Heart right ventricle (tissue), 16 donors: ENCODE data around the gene PLS1. TPM values are rescaled to one million over a fixed set of nuclear protein-coding genes. Genes with fewer than 3 reads are reported as not detected.
A peak's percentile ranks its signal among the peaks of the same experiment; 100 is the strongest.
"Not testable (repeated sequence)": the region's sequence is repeated elsewhere in the genome, so short reads cannot be mapped to it uniquely, and the experiment has no call there.

Source experiments
- ATAC-seq, 8 donors: fragments of 200-7000 bp; cut with Tn5 transposase; one replicate each; pipeline ENCODE4 v1.9.1; 2020; ENCODE audit warnings: mild to moderate bottlenecking in 8 of 8, moderate library complexity in 8 of 8, moderate number of reproducible peaks in 1 of 8
- DNase-seq, 2 donors: peaks; one replicate each; pipeline ENCODE4 v3.0.0-alpha.2; 2020
- H3K27ac ChIP-seq, 10 donors: fragments of 200-600 bp; sonication (generic) in 2 of 10; one replicate each; pipeline versions ENCODE4 v1.5.0 to v1.8.0; 2020 to 2022; ENCODE audit warnings: mild to moderate bottlenecking in 3 of 10
- H3K27me3 ChIP-seq, 7 donors: fragments of 200-600 bp; one replicate each; pipeline ENCODE4 v1.8.0; 2021 to 2022; ENCODE audit warnings: mild to moderate bottlenecking in 2 of 7
- H3K36me3 ChIP-seq, 9 donors: fragments of 200-600 bp; sonication (generic) in 1 of 9; one replicate each; pipeline versions ENCODE4 v1.5.0 to v1.8.0; 2020 to 2022; ENCODE audit warnings: mild to moderate bottlenecking in 2 of 9
- H3K4me1 ChIP-seq, 9 donors: fragments of 200-600 bp; sonication (generic) in 1 of 9; one replicate each; pipeline versions ENCODE4 v1.5.0 to v1.8.0; 2020 to 2022; ENCODE audit warnings: mild to moderate bottlenecking in 4 of 9
- H3K4me3 ChIP-seq, 10 donors: fragments of 200-600 bp; sonication (generic) in 2 of 10; one replicate each; pipeline versions ENCODE4 v1.5.0 to v1.8.0; 2020 to 2022; ENCODE audit warnings: mild to moderate bottlenecking in 7 of 10, moderate library complexity in 2 of 10
- H3K9me3 ChIP-seq, 11 donors: fragments of 200-600 bp in 10 of 11; sonication (generic) in 2 of 11; one replicate each; pipeline versions ENCODE4 v1.5.0 to v1.8.0; 2013 to 2022; ENCODE audit warnings: mild to moderate bottlenecking in 2 of 11, control low read depth in 1 of 11, moderate library complexity in 1 of 11
- WGBS, 2 donors: extraction: QIAGEN DNeasy Blood & Tissue Kit; methylation state at CpG; one replicate each; pipeline ENCODE4 v1.1.7; 2013; ENCODE audit warnings: inconsistent platforms in 1 of 2; 5-methylcytosine and 5-hydroxymethylcytosine counted together
- intact Hi-C, 10 donors: fragments of 100-400 bp; cut with DNase I; formaldehyde crosslinking; loops; one replicate each; pipeline versions ENCODE4 v1.11.1 to v1.14.2; 2022
- long read RNA-seq, 3 donors: library from polyadenylated mRNA; unstranded; transcript quantifications; one replicate each; pipeline ENCODE4 v2.0.0, GENCODE V29; 2020 to 2021
- polyA plus RNA-seq, 2 donors: library from polyadenylated mRNA; stranded (reverse); fragments of 200-250 nt; gene quantifications; one replicate each; pipeline ENCODE4 v1.2.3, GENCODE V29; 2013
- total RNA-seq, 10 donors: library from RNA; stranded (reverse); fragmentation: NEBNext Ultra II Directional in 3 of 10; extraction: Animal tissue kit (Norgen Biotek cat#: 25700) in 3 of 10; gene quantifications; one replicate each; pipeline versions ENCODE4 v1.2.1 to v1.2.4, GENCODE V29; 2021 to 2023
- TF ChIP-seq, protein P1 (sequence below), 9 donors: fragments of 200-600 bp; sonication (generic) in 2 of 9; IDR thresholded peaks; one replicate each; pipeline versions ENCODE4 v1.5.0 to v1.8.0; 2021 to 2022; ENCODE audit warnings: antibody characterized with exemption in 9 of 9, mild to moderate bottlenecking in 5 of 9, moderate library complexity in 1 of 9
- donor health status: Arrhythmogenic right ventricular cardiomyopathy.
- donor health status: ischemic (EF 13 %, LVEDD 7.1; RV severe dilation, severe dysfunction).
- donor health status: healthy with polysubstance abuse.
- donor health status: DM: no; HTN: yes; CAD: no.
- donor health status: DM: no; HTN: no; CAD: no.
- donor health status: ischemic (EF 25% LVEDD 6.9; RV normal size, moderate dysfunction).
- donor health status: ischemic (EF 25% LVEDD 5.7; RV mildly dilated, moderate dysfunction).
- donor health status: healthy.
- donor health status: DM: yes; HTN: yes; CAD: no.
- donor health status: Ischemic cardiomyopathy.
- donor health status: ischemic (EF 35%, LVEDD 5.7; RV mildly dilated, moderate dysfunction).
- donor health status: nonischemic (EF 11% LVEDD 7.7; RV severe dilation, severe dysfunction).
- donor health status: DM: yes; HTN: yes; CAD: no.
- donor health status: PGD.
- donor health status: ischemic (EF 29% LVEDD 5.4; RV normal size, mild dysfunction).
- donor health status: nonischemic (EF 23%, LVEDD 6.1; RV moderate dilation, normal function).

PLS1 gene, protein sequence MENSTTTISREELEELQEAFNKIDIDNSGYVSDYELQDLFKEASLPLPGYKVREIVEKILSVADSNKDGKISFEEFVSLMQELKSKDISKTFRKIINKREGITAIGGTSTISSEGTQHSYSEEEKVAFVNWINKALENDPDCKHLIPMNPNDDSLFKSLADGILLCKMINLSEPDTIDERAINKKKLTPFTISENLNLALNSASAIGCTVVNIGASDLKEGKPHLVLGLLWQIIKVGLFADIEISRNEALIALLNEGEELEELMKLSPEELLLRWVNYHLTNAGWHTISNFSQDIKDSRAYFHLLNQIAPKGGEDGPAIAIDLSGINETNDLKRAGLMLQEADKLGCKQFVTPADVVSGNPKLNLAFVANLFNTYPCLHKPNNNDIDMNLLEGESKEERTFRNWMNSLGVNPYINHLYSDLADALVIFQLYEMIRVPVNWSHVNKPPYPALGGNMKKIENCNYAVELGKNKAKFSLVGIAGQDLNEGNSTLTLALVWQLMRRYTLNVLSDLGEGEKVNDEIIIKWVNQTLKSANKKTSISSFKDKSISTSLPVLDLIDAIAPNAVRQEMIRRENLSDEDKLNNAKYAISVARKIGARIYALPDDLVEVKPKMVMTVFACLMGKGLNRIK
- total RNA-seq (1 to 10 TPM; 1.0 to 2.7 (median 1.8) TPM), polyA plus RNA-seq (under 1 TPM; 0.72 to 0.73 TPM)
- long read RNA-seq, donor 1, partial matches to known transcripts = 0 of 8 reads
- long read RNA-seq, donor 1, other reads (novel, unspliced or antisense) = 5 of 8 reads
- long read RNA-seq, donor 2, partial matches to known transcripts = 1 of 2 reads
- long read RNA-seq, donor 2, other reads (novel, unspliced or antisense) = 0 of 2 reads
- long read RNA-seq, donor 3, partial matches to known transcripts = 0 of 4 reads
- long read RNA-seq, donor 3, other reads (novel, unspliced or antisense) = 2 of 4 reads

DNA sequence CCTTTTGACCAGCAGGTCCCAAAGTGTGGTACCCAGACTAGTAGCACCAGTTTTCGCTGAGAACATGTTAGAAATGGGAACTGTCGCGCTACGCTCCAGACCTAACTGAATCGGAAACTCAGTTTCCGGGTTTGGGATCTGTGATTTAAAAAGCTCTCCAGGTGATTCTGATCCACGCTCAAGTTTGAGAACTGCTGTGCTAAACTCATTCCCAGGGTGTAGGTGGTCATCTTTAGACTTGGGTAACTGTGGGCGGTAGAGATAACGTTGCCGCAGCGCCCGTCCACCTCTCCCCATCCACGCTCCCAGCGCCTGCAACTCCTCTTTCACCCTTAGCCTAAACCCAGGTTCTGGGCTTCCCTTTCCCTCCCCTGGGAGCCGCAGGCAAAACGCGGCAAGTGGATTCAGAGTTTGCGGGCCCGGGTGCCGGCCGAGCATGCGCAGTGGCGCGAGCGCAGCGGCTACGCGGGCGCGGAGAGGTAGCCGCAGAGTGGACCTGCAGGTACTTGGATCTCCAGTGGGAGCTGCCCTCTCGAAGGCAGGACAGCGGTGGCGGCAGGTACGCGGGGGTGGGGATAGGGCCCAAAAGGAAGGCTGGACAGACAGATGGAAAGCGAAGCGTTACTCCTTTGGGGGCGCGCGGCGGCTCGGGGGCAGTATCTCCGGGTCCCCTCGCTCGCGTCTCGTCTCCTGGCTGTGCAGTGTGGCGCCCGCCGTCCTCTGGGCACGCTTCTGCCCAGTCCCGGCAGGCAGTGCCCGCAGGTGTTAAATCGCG, at the start of gene PLS1:
TSS of gene PLS1 (plus strand) at position 443 of the 775 bp plus-strand sequence. CDS start 67,845 bp downstream, outside the sequence.
- peak; percentile 75 to 87 for DNase-seq
- Histone ChIP-seq H3K9me3 (no peaks in the 10 kb centered on the region), H3K36me3 (no peaks in the 10 kb centered on the region), H3K4me3 (peak within 1 kb of the TSS; percentile 52 to 82 (median 74)), H3K27ac (peak within 1 kb of the TSS in 9 of 10 donors; percentile 54 to 68 (median 63)), H3K4me1 (peaks cover 0 to 17% (median 4%) of the 10 kb centered on the region in 9 donors), H3K27me3 (no peaks in the 10 kb centered on the region)
- WGBS, 2 donors = 0 to 1% methylated on average over 56 of the region's 56 CpGs
- intact Hi-C loops = loop anchor here in 8 of 10 donors (5.0 to 10.0 kb wide), 7 partner anchors 129 to 421 kb away; partner anchors contain the start of gene TRPC1 (in 2 of the 8)
- ATAC-seq = peak; percentile 92 to 97 (median 96)
- TF ChIP-seq, protein P1, sequence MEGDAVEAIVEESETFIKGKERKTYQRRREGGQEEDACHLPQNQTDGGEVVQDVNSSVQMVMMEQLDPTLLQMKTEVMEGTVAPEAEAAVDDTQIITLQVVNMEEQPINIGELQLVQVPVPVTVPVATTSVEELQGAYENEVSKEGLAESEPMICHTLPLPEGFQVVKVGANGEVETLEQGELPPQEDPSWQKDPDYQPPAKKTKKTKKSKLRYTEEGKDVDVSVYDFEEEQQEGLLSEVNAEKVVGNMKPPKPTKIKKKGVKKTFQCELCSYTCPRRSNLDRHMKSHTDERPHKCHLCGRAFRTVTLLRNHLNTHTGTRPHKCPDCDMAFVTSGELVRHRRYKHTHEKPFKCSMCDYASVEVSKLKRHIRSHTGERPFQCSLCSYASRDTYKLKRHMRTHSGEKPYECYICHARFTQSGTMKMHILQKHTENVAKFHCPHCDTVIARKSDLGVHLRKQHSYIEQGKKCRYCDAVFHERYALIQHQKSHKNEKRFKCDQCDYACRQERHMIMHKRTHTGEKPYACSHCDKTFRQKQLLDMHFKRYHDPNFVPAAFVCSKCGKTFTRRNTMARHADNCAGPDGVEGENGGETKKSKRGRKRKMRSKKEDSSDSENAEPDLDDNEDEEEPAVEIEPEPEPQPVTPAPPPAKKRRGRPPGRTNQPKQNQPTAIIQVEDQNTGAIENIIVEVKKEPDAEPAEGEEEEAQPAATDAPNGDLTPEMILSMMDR (IDR thresholded peaks at IDR 0.05) = peak in 1 of 9 donors; percentile 7

DNA sequence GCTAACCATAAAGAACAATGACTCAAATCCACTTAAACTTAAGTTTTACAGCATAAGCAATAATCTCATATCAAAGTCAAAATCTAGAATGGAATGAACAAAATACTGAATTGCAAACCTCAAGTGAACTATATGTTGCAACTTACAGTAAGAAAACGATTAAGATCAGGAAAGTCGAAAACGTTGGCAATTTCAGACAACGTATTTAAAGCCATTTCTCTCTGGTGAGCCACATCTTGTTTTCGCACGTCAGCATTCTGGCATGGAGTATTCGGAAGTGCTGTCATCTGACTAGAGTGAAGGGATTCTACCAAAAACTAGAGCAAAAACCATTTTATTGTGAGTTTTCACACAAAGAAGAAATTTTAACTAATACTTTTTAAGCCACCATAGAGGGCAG, 46.2 kb upstream of the PLS1 start:
- H3K4me3 ChIP-seq = no peak overlapping the region
- H3K4me1 ChIP-seq = no peaks in the 10 kb centered on the region
- 94 to 95% methylated on average over 7 of the region's 7 CpGs for WGBS, 2 donors
- ATAC-seq (no peak), DNase-seq (no peak)
- intact Hi-C loops = no loop called here
- H3K9me3 ChIP-seq = no peaks in the 10 kb centered on the region
- H3K36me3 ChIP-seq = peaks cover 0 to 100% (median 33%) of the 10 kb centered on the region in 9 donors
- no peaks in the 10 kb centered on the region for H3K27me3 ChIP-seq
- no peak overlapping the region for H3K27ac ChIP-seq
- TF ChIP-seq, protein P1 (IDR thresholded peaks at IDR 0.05) = no peak

DNA sequence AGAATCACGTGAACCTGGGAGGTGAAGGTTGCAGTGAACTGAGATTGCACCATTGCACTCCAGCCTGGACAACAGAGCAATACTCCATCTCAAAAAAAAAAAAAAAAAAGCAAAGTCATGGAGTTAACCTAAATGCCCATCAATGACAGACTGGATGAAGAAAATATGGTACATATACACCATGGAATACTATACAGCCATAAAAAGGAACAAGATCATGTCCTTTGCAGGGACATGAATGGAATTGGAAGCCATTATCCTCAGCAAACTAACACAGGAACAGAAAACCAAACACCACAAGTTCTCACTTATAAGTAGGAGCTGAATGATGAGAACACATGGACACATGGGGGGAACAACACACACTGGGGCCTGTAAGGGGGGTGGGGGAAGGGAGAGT, 43.6 kb upstream of the PLS1 start:
- peaks cover 0 to 100% (median 41%) of the 10 kb centered on the region in 9 donors for H3K36me3 ChIP-seq
- H3K27ac ChIP-seq, H3K9me3 ChIP-seq, ATAC-seq, DNase-seq, H3K4me3 ChIP-seq, intact Hi-C loops, H3K27me3 ChIP-seq, H3K4me1 ChIP-seq: not testable (repeated sequence)
- 98 to 100% methylated on average over 1 of the region's 1 CpG for WGBS, 2 donors

DNA sequence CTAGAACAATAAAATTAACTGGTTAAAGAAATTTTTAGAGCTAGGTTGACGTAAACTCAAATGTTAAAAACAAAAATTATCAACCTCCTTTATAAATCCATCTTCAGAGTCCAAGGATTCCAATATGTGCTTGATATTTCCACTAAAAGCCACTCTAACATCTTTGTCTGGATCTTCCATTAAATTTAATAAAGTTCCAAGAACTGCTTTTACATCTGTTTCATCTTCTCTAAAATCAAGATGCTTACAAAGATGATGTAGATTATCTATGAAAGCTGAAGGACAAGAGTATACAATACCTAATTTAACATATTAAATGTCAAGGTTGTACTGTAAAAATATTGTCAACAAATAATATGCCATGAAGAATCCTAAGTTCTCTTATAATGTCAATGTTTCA, 42.5 kb upstream of the PLS1 start:
- ATAC-seq (no peak), DNase-seq (no peak)
- Histone ChIP-seq H3K4me1 (no peaks in the 10 kb centered on the region), H3K9me3 (no peaks in the 10 kb centered on the region), H3K4me3 (no peak overlapping the region), H3K36me3 (peaks cover 0 to 100% (median 43%) of the 10 kb centered on the region in 9 donors), H3K27ac (no peak overlapping the region), H3K27me3 (no peaks in the 10 kb centered on the region)
- intact Hi-C loops = no loop called here
- TF ChIP-seq, protein P1 (IDR thresholded peaks at IDR 0.05) = no peak
- WGBS, 2 donors = 99 to 100% methylated on average over 1 of the region's 1 CpG
